ENCODE data around the gene COG5.
A peak's percentile ranks its signal among the peaks of the same experiment; 100 is the strongest.

The COG5 gene

GRCh38 chr7:107501593-107501992 is 62.1 kb downstream of the COG5 start:
- ATAC-seq, result peak; percentile 87
- TF ChIP-seq, protein P1, sequence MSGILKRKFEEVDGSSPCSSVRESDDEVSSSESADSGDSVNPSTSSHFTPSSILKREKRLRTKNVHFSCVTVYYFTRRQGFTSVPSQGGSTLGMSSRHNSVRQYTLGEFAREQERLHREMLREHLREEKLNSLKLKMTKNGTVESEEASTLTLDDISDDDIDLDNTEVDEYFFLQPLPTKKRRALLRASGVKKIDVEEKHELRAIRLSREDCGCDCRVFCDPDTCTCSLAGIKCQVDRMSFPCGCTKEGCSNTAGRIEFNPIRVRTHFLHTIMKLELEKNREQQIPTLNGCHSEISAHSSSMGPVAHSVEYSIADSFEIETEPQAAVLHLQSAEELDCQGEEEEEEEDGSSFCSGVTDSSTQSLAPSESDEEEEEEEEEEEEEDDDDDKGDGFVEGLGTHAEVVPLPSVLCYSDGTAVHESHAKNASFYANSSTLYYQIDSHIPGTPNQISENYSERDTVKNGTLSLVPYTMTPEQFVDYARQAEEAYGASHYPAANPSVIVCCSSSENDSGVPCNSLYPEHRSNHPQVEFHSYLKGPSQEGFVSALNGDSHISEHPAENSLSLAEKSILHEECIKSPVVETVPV (CRISPR knock-in tag; IDR thresholded peaks at IDR 0.05), result no peak
- TF ChIP-seq TCF4 (CRISPR knock-in tag; IDR thresholded peaks at IDR 0.05; ENCODE audit: borderline replicate concordance), result peak; percentile 59; the same call in 1 of the 2 replicates

DNA sequence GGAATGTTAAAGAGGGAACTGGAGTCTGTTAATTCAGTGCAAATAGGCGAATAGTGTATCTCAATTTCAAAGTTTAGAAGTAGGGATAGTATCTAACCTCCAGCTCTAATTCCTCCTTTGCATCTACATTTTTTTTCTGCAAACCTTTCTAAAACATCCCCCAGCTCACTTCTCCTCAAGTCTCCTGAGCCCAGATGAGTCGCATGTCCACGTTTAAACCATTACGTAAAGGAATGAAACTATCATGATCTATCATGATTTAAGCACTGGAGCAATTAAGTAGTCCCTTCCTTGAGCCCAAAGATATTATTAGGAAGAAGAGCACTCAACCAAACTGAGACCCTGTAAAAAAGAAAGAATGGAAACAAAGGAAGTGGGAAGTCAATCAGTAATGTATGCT is 64.0 kb downstream of the COG5 start:
- no peak for TF ChIP-seq ISL1 (CRISPR knock-in tag; IDR thresholded peaks at IDR 0.05)
- TF ChIP-seq ZFP3 (CRISPR knock-in tag; IDR thresholded peaks at IDR 0.05), result no peak
- no peak for TF ChIP-seq ESRRG (CRISPR knock-in tag; IDR thresholded peaks at IDR 0.05)
- TF ChIP-seq, protein P2, sequence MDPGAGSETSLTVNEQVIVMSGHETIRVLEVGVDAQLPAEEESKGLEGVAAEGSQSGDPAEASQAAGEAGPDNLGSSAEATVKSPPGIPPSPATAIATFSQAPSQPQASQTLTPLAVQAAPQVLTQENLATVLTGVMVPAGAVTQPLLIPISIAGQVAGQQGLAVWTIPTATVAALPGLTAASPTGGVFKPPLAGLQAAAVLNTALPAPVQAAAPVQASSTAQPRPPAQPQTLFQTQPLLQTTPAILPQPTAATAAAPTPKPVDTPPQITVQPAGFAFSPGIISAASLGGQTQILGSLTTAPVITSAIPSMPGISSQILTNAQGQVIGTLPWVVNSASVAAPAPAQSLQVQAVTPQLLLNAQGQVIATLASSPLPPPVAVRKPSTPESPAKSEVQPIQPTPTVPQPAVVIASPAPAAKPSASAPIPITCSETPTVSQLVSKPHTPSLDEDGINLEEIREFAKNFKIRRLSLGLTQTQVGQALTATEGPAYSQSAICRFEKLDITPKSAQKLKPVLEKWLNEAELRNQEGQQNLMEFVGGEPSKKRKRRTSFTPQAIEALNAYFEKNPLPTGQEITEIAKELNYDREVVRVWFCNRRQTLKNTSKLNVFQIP (CRISPR knock-in tag; IDR thresholded peaks at IDR 0.05; ENCODE audit: borderline replicate concordance, low read depth), result no peak
- no peak for TF ChIP-seq ZC3H10 (CRISPR knock-in tag; IDR thresholded peaks at IDR 0.05)
- TF ChIP-seq, protein P3, sequence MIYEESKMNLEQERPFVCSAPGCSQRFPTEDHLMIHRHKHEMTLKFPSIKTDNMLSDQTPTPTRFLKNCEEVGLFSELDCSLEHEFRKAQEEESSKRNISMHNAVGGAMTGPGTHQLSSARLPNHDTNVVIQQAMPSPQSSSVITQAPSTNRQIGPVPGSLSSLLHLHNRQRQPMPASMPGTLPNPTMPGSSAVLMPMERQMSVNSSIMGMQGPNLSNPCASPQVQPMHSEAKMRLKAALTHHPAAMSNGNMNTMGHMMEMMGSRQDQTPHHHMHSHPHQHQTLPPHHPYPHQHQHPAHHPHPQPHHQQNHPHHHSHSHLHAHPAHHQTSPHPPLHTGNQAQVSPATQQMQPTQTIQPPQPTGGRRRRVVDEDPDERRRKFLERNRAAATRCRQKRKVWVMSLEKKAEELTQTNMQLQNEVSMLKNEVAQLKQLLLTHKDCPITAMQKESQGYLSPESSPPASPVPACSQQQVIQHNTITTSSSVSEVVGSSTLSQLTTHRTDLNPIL (CRISPR knock-in tag; IDR thresholded peaks at IDR 0.05; ENCODE audit: low read depth), result no peak
- TF ChIP-seq ZNF8 (CRISPR knock-in tag; IDR thresholded peaks at IDR 0.05), result no peak
- no peak for TF ChIP-seq CSDC2 (CRISPR knock-in tag; IDR thresholded peaks at IDR 0.05)
- no peak for TF ChIP-seq PATZ1 (CRISPR knock-in tag; IDR thresholded peaks at IDR 0.05; ENCODE audit: borderline replicate concordance)
- no peak for TF ChIP-seq ZNF70 (CRISPR knock-in tag; IDR thresholded peaks at IDR 0.05)
- TF ChIP-seq TCF4 (CRISPR knock-in tag; IDR thresholded peaks at IDR 0.05; ENCODE audit: borderline replicate concordance), result no peak
- no peak for ATAC-seq

DNA sequence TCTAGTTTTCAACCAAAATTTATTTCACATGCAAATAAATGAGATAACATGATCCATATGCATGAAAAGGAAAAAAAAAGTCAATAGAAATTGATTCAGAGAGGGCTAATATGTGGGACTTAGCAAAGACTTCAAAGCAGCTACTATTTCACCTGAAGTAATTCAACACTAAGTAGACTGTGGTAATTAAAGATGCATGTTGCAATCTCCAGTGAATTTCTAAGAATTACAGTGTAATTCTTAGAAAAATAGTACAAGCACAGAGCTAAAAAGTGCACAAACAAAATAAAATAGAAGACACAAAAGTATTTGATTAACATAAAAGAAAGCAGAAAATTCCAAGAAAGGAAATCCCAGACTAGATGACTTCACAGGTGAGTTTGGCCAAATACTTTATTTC is 68.2 kb downstream of the COG5 start:
- no peak for ATAC-seq
- TF ChIP-seq GLIS3 (CRISPR knock-in tag; IDR thresholded peaks at IDR 0.05) (no peak), ISL1 (CRISPR knock-in tag; IDR thresholded peaks at IDR 0.05) (no peak), BACH2 (CRISPR knock-in tag; IDR thresholded peaks at IDR 0.05; ENCODE audit: borderline replicate concordance) (no peak), ZNF565 (CRISPR knock-in tag; conservative IDR thresholded peaks at IDR 0.05; ENCODE audit: low read depth) (no peak), TOX (CRISPR knock-in tag; IDR thresholded peaks at IDR 0.05; ENCODE audit: borderline replicate concordance) (no peak), ZNF70 (CRISPR knock-in tag; IDR thresholded peaks at IDR 0.05) (no peak), OSR1 (CRISPR knock-in tag; IDR thresholded peaks at IDR 0.05) (no peak), RARB (CRISPR knock-in tag; IDR thresholded peaks at IDR 0.05) (no peak)
- TF ChIP-seq, protein P3 (CRISPR knock-in tag; IDR thresholded peaks at IDR 0.05; ENCODE audit: low read depth), result no peak
- TF ChIP-seq, protein P4, sequence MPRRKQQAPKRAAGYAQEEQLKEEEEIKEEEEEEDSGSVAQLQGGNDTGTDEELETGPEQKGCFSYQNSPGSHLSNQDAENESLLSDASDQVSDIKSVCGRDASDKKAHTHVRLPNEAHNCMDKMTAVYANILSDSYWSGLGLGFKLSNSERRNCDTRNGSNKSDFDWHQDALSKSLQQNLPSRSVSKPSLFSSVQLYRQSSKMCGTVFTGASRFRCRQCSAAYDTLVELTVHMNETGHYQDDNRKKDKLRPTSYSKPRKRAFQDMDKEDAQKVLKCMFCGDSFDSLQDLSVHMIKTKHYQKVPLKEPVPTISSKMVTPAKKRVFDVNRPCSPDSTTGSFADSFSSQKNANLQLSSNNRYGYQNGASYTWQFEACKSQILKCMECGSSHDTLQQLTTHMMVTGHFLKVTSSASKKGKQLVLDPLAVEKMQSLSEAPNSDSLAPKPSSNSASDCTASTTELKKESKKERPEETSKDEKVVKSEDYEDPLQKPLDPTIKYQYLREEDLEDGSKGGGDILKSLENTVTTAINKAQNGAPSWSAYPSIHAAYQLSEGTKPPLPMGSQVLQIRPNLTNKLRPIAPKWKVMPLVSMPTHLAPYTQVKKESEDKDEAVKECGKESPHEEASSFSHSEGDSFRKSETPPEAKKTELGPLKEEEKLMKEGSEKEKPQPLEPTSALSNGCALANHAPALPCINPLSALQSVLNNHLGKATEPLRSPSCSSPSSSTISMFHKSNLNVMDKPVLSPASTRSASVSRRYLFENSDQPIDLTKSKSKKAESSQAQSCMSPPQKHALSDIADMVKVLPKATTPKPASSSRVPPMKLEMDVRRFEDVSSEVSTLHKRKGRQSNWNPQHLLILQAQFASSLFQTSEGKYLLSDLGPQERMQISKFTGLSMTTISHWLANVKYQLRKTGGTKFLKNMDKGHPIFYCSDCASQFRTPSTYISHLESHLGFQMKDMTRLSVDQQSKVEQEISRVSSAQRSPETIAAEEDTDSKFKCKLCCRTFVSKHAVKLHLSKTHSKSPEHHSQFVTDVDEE (CRISPR knock-in tag; IDR thresholded peaks at IDR 0.05), result no peak
